CD4-positive, alpha-beta T cell treated with Interferon alpha-2 for 1 hour (primary cell): ENCODE measurements around the gene MID1.

ENCODE experiments used
- DNase-seq, 2 donors: peaks; one replicate each; pipeline ENCODE4 v3.0.0-alpha.2; 2020 to 2022

MID1 gene

DNA sequence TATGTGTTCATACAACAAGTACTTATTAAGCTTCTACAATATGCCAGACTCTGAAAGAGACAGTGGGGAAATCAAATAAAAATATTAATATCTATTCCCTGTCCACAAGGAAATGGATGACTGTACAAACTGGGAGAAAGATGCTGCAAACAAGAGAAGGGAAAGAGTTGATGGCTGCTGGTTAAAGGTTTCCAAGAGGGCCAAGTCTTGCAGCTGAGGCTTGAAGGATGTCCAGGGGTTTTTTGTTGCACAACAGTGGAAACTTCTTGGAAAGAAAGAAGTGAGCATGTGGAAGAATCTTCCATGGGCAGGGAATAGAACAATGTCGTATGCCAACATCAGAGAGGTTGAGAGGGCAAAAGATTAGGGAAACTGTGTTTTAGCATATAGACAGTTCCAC lies 95.8 kb downstream of the MID1 start:
- no peak for DNase-seq

DNA sequence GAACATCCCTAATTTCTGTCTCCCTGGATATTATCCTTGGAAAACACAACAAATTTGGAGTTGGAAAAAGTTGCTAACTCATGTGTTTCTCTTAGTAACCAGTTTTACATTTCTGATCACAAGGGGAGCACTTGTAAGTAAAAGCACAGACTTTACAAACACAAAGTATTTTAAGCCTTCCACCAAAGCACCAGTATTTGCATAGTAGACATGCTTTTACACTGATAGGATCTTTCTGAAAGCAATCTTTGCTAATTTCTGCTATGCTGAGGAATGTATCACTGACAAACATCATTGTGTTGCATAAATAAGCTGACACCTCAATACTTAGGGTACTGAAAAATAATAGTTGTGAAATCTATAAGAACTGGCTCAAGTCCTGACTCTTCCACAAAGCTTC lies 100.6 kb downstream of the MID1 start:
- DNase-seq, result no peak

DNA sequence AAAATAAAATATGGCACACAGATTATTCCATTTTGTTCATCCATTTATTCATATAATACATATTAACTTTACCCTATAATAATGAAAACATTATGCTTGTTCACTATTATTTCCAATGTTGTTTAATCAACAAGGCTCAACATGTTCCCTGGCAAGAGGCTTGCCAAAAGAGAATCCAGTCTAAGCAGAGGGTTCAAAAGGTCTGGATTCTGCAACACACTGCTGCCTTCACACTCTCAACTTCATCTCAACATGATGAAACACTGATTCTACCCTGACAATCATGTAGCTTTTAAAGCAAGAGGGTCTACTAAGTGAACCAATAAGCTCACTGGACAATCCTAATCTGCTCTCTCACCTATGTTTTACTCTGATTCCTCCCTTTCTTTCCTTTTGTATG lies 101.1 kb downstream of the MID1 start:
- DNase-seq, result no peak

DNA sequence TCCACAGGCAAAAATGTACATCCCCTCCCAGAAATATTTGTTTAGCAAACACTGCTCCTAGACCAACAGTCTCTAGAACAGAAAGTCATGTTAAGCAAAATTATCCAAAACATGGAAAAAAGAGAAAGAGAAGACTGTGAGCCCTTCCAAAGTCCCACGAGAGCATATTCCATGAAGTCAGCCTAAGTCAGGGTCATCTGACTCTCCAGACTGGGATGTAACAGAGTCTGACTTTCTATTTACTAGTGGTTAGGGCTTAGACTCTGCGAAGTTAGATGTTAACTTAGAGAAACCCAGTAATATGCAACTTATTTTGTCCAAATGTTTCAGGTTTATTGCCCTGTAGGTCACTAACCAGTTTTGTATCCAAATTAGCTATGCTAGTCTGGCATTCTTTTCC lies 102.3 kb downstream of the MID1 start:
- DNase-seq, result no peak

DNA sequence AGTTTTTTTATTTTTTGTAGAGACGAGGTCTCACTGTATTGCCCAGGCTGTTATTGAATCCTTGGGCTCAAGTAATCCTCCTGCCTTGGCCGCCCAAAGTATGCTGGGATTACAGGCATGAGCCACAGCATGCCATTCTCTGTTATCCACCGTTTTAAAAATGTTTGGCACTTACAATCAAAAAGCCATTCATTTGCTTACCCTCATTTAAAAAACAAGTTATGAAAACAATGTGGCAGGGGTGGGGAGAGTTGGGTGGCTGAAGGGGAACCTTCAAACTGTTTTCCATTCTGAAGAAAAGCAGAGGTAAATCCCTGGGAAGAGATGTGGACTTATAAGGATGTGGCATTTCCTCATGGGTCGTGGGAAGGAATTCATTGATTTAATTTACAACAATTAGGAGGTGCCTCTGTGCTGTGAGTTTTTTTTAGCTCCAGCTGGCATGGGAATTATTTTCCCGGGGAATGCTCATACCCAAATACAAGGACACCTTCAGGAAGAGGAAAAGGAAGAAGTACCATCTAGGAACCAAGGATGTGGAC lies 103.5 kb downstream of the MID1 start:
- no peak for DNase-seq

DNA sequence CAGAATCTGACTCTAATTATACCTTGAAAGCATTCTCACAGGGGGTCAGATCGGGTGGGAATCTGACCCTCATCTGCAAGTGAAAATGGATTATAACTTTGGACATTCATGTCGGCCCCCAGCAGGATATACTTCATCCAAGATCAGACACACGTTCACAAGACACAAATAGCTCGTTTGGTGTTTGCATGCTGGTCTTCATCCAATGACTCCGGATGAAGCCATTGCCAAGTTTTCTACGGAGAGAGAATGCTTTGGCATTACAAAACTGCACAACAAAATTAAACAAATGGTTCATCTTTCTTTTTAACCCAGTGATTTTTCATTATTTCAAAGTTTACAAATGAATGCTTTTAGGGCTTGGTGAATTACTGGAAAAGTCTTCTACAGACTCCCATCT lies 105.5 kb downstream of the MID1 start:
- no peak for DNase-seq

DNA sequence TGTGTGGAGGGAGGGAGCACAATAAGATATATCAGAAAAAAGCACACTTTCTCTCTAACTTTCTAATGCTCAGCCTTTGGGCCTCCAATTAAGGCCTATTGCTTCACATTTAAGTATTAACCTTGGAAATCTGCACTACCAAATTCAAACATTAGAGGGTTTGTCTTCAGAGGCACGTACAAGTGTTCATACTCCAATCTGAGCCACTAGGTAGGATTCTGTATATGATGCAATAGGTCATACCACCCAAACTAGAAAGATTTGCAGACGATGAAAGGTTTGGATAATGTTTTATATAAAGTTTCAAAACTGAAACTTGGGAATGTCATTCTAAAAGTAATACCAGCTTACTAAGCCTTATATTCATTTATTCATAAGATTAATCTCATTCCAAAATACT lies 106.4 kb downstream of the MID1 start:
- DNase-seq, result no peak

DNA sequence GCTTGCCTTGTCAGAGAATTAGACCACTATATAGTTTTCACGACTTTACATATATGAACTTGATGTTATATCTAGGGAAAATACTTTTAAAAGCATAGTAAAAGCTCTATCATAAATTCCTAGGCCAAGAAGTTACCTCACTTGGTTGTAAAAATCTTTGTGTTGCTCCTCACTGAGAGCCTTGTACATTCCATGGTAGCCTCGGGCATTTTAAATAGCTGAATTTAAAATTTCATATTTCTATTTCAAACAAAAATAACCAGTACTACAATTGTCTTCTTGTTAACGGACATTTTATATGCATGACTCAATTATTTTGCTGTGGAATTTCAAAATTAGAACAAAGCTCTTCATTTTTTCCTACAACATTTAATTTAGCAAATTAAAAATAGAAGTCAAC lies 107.6 kb downstream of the MID1 start:
- no peak for DNase-seq

DNA sequence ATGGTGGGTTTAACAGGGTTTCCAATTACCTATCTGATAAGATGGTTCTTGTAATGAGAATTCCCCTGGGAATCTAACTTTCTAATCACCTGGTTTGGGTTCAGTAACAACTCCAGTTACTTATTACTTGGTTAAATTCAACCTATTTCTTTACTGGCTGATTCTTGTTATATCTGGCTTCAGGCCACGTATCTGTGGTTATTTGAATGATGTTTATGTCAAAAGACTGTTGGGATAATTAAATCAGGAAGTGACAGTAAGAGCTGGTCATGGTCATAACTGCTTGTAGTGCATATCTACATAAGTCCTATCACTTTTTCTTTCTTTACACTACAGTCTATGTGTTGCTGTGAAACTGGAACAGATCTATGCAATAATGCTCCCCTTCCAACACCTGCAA lies 108.1 kb downstream of the MID1 start:
- no peak for DNase-seq

DNA sequence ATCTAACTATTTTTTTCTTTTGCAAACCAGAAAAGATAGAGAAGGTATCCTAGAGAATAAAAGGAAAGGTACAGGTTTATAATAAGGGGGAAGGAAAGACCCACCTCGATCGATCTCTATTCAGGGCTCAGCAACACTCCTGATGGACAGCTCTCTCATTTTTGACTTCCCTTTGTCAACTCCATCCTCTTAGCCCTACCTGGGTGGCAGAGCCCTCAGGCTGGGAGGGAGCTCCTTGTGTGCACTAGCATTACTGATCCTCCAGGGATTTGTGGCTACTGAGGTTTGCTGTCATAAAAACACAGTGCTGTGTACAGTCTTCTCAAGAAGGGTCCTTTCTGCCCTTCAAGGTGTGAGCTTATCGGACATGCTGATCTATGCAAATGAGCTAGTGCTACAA lies 111.0 kb downstream of the MID1 start:
- no peak for DNase-seq

DNA sequence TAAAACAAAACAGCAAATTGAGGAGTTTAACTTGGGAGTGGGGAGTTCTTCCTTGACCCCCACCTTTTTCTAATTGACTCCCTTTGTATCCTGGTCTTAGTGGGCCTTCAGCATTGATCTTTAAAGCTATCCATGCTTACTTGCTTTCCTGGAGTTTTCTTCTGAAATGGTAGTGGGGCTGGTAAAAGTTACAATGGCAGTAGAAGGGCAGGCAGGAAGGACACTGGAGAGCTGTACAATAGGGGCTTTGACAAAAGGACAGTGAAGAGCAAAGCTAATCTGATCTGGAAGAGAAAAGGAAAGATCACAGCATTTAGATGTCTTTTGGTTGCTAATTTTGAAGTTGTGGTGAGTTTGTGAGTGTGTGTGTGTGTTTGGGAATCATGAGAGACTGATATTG lies 111.5 kb downstream of the MID1 start:
- DNase-seq, result no peak

DNA sequence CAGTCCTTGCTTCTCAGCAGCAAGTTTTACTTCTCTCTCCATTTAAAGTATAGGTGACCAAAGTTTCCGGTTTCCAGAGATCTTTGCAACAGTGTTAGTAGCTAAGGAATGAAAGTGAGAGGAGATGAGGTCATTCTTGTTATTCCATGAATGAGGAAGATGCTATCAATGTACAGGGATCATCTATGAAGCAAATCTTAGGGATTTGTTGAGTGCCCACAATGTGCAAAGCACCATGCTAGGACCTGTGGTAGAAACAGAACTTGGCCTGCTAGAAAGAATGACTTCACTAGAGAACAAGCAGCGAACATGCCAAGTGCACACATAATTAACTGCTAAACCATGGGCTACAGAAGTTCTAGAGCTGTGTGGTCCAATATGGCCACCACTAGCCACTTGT lies 112.5 kb downstream of the MID1 start:
- no peak for DNase-seq

DNA sequence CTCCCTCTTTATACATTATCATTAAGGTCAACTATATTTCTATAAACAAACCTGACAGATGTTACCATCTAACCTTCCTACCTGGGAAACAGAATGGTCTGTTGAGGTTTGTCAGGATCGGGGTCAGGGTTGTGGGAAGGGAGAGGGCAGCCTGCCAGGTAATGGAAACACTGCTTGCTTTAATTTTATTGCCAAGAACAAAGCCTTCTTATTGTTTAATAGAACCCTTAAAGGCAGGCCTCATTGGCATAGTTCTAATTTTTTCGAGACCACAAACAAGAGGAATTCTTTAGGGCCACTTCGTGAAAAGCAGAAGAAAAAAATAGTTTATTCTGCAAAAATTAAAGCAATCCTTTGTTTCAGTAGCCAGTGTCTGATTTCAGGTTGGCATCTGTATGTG lies 113.2 kb downstream of the MID1 start:
- DNase-seq, result no peak

DNA sequence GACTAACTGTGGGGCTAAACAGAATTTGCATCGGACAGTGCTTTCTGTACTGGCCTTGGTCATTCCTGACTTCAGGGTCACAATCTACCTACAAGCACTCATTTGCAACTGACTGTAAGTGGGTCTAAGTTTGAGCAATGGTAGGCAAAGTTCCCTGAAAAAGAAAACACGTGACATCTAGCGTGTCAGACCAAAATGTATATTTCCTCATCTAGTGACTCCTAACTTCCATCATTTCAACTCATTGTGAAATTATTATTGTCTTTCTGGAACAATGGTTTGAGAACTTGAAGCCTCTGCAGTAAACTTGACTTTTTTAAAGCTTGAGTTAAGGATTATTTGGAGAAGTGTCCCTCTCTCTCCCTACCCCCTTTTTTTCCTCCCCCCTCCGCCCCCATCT lies 113.6 kb downstream of the MID1 start:
- DNase-seq, result no peak

DNA sequence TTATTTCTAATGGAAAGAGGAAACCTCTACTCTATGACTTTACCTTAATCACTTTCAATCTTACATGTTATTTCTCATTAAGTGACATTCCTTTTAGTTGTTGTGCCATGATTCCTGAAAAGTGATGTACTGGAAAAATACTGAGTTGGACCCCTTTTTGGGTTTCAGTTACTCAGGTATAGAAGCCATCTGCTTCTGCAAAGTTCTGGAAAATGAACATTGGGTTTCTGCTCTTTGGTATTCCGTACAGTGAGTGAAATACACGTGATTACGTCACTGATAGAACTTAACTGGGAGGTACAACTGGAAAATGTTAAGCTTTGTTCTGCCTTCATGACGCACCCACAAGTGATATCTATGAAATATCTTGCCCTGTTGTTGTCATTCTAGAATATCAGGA lies 114.7 kb downstream of the MID1 start:
- no peak for DNase-seq

DNA sequence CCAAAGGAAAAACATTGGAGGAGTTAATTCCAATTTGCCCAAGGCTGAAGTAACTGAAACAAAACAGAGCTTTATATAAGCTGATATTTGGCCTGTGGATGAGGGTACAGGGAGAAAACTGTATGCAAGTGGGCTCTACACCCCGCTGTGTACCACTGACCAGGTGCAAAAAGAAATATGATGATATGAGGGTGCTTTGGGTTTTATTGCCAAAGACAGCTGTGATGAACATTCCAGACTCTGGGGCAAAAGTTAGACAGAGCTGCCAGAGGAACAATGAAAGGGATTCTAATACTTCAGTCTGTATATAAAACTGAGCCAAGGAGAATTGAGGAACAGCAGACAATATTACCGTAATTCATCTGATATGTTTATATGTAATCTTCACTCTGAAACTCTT lies 117.4 kb downstream of the MID1 start:
- no peak for DNase-seq

DNA sequence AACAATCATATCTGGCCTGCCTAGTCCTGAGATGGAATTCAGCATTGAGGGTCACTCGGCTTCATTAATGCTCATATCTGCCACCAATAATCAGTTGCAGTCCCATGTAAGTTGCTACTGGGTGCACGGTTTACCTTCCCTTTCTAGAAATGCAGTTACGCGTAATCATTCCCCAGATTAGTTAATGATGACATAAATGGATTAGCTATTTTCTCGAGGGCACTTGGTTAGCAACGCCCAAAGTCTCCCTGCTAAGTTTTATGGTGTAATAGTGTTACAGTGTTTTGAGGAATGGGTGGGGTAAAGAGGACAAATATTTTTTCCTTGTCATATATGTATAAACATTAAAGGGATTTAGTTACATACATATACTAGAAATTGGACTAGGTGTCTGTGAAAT lies 118.8 kb downstream of the MID1 start:
- DNase-seq, result no peak

DNA sequence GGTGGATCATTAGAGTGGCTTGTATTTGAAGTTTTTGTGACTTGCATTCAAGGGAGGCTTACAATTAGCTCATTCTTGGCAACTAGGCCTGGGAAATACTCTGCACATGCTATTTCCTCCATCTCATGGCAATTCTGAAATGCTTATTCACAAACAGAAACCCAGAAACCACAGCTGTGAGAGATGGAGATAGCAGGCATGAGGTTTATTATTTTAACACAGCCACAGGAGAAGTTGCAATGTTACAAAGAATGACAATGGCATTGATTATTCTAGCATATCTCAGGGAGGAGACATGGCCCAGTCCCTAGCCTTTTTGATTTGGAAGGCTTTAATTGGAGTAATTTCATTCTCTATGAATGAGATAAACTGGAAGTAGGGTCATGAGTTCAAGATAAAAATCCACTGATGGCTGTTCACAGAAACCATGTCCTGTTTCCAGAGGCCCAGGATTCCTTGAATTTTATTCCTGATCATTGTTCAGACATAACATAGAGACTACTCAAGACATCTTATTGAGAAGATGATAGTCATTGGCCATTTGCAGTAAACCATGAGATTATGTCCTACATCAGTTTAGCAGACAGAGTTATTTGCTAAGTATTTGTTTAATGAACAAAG lies 123.9 kb downstream of the MID1 start:
- no peak for DNase-seq

DNA sequence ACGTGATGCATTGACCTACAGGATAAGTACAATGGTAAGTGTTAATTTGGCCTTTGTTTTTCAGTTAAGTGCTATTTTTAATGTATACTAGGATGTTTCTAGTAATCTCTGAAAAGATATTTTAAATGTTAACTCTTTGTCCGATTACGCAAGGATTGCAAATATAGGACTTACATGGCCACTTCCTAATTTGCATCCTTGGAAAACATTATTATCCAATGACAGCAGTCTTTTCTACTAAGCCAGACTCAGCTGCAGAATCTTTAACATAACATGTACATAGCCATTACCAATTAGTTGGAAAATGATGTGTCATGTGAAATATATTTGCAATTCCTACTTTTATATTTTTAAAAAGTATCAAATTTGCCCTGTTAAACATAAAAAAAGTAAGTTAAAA lies 124.7 kb downstream of the MID1 start:
- no peak for DNase-seq

DNA sequence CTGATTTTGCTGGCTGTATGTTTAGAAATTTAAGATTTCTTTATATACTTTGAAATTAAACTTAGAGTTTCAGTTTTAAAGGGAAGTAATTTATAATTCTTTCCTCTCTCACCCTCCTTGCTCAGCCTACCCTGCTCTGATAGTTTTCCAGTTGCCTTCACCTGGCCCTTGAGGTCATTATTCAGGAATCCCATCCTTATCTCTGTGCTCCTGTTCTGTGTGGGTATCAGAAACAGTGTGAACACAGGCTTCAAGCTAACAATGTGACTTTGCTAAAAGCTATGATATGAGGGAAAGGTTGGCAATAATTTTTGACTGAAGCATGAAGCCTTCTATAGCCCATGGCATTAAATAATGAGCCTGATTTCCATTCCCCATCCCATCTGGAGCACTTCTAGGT lies 128.1 kb downstream of the MID1 start:
- no peak for DNase-seq

DNA sequence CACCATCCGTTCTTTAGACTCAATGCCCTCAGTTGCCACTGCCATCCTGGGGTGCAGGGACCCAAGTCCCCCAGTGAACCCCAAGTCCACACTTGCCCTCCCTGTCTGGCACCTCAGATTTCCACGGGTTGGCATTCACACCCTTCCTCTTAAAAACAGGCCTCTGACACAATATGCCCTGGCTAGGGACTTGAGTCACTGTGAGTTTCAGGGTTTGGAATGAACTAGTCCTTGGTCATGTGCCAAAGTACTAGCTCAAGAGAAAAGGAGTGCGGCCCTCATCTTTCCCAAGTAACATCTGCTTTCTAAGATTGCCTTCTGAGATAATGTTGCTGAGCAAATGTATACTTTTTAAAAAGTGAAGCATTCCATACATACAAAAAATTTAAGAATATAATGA lies 134.0 kb downstream of the MID1 start:
- no peak for DNase-seq

DNA sequence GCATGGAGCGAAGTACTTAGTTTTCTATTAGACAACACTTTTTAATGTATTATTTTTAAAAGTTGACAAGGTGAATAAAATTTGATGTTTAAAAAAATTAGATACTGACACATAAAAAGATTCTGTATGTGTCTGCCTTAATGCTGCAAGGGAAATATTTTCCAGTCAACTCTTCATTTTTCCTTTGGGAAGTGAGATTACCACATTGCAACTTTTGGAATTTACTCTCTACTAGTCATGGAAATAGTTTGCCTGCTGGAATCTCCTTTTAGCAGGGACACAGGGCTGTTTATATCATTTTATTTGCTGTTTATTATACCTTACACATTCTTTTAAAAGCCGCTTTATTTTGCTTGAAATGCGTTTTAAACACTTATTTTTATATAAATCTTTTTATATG lies 135.1 kb downstream of the MID1 start:
- DNase-seq, result no peak

DNA sequence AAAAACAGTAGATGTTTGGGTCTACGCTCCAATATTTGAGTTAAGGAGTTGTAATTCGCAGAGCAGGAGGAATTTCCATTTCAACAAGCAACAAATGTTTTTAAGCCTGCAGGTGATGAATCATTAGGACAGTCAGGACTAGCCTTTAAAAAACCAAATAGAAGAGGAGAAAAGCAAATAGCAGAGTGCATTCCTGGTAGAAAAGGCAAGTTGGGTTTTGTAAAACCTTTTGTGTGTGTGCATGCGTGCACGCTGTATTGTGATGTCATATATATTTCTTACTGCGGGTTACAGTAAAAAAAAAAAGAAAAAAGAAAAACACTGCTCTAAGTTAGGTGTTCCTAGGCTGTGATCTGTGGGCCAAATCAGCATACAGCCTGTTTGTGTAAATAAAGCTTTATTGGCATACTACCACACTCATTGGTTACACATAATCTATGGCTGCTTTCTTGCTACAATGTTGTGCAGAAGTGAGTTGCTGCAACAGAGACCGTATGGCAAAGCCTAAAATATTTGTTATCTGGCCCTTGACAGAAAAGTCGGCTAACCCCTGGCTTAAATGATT lies 135.6 kb downstream of the MID1 start:
- DNase-seq, result no peak

DNA sequence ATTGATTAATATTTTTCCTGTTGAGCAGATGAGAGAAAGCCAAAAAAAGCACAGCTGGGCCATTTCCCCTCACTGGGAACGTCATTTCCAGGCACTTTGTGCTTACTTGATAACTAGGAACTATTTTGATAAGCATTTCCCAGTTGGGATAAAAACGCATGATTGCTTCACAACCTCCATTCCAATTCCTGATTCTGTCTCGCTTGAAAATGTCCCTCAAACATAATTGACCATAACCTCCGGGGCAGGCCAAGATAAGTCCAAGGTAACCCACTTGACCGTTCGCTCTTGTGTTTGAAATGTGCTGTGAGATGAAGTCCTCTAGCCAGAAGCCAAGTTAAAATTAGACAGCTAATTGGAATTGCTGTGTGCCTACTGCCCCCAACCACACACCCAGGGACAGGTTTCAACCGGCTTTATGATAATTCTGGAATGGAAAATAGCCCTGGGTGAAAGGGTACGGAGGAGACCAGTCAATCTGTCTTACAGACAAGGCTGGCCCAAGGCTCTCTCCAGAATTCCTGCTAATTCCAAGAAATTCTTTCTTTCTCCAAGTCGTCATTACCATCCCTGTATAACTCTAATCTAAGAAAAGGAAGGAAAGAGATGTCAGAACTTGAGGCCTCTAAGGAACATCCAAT lies 137.1 kb downstream of the MID1 start:
- DNase-seq, result no peak

DNA sequence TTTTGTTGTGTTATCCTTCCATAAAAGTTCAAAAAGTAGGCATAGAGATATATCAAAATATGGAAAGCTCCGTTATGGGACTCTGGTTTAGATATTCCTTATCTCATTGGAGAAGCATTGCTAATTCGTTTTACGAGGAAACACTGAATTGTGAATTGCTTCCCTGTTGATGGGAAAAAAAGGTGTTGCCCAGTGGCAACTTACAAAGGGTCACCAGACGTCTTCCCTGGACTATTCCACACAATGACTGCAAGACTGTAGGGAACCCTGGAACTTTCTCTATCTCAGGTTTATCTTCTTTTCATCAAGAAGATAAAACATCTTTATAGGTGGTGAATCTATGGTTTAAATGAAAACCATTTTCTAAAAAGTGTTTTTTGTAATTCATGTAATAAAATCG lies 137.7 kb downstream of the MID1 start:
- no peak for DNase-seq
